DLD1 (cell line): Measurements from ENCODE around the gene VWA8.
"Not testable (repeated sequence)": the region's sequence is repeated elsewhere in the genome, so short reads cannot be mapped to it uniquely, and the experiment has no call there.

Experiments
- in situ Hi-C: cut with HindIII; loops from 2 replicates; pipeline ENCODE4 v1.10.0; 2017; ENCODE audit warnings: low sequenced_read_pairs

VWA8 gene

DNA sequence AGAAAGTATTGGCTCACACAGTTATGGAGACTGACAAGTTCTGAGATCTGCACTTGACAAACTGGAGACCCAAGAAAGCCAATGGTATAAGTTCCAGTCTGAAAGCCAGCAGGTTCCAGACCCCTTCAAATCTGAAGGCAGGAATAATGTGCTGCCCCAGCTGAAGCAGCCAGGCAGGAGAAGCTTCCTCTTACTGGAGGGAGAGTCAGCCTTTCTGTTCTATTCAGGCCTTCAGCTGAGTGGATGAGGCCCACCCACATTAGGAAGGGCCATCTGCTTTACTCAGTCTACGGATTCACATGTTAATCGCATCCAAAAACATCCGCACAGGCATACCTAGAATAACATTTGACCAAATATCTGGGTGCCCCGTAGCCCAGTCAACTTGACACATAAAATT, 8.2 kb upstream of the VWA8 start:
- in situ Hi-C loops: no loop called here

DNA sequence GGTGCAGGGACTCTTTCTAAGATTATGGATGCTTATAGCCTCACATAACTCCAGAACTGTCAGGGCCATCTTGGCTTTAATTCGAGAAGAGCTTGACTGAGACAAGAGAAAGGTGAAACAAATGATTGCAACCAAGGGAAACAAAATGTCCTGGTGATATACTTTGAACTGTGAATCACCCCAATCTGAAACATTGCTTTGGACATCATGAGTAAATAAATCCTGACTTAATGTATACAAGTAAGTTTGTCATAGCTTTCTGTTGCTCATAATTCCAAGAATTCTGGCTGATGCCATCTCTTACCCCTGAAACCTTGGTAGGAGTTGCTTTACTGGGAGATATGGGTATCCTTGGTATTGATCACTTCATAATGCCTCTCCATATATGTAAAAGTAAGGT, 5.8 kb upstream of the VWA8 start:
- in situ Hi-C loops: no loop called here

DNA sequence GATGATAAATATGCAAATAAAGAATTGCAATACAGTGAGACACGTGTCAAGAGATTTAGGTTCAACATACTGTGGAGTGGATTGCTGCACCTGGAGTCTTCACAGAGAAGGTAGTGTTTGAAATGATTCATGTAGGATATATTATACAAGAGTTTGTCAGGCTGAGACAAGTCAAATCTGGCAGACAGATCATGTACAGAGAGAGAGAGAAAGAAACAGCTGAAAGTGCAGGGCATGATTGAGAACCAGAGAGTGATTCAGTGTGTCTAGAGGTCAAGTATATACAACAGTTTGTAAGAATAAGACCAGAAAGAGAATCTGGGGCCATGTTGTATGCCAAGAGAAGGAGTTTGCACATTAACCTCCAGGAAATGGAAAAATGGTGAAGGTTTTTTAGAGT, 2.1 kb upstream of the VWA8 start:
- in situ Hi-C loops: no loop called here

DNA sequence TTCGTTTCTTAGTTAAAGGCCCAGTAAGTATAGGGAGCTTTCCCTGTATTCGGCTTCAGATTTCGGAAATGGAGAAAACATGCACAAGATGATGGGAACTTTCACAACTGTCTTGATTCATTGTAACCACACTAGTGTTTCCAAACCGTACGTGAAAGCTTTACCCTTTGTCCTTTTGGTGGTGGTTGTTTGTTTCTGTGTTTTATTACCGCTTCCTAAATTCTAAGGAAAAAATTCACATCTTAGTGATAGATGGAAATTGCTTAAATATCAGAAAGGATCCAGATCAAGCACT, 504 bp upstream of the VWA8 start:
- in situ Hi-C loops: no loop called here

- in situ Hi-C loops: no loop called here
Observed at GRCh38 chr13:41960211-41960636, 685 bp downstream of the VWA8 start.

DNA sequence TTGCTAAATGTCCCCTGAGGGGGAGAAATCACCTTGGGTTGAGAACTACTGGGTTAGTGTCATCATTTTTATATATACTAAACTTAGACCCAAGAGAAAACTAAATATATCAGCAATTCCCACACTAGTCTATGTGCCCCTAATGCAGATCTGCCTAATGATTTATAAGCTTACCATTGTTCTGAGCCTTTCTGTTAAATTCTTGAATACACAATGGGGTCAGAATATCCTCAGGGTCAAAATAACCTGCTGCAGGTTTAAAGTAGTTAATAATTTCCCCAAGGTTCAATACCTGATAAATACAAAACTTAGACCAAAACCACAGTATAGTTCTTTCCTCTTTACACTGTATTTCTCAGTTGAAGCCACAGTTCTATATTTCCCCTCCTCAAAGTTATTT, 4.6 kb downstream of the VWA8 start:
- in situ Hi-C loops: no loop called here

GRCh38 chr13:41955605-41956004, 5.3 kb downstream of the VWA8 start:
- in situ Hi-C loops: no loop called here

- in situ Hi-C loops: no loop called here
Observed at GRCh38 chr13:41954226-41954625, 6.7 kb downstream of the VWA8 start.

DNA sequence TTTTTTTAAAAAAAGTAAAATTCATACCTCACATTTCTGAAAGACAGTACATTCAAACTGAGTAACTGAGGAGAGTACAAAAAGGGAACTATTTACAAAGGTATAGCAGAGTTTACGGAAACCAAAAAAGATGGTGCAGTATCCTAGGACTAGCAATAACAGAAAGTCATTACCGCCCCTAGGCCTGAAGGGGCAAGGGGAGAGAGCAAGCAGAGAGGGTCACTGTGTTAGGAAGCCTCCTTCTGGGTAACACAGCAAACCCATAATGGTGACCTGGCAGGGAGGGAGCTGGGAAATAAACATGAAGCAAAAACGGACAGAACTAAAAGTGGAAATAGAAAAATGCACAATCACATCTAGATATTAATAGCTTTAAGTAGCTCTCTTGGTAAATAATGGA, 8.2 kb downstream of the VWA8 start:
- in situ Hi-C loops: no loop called here

DNA sequence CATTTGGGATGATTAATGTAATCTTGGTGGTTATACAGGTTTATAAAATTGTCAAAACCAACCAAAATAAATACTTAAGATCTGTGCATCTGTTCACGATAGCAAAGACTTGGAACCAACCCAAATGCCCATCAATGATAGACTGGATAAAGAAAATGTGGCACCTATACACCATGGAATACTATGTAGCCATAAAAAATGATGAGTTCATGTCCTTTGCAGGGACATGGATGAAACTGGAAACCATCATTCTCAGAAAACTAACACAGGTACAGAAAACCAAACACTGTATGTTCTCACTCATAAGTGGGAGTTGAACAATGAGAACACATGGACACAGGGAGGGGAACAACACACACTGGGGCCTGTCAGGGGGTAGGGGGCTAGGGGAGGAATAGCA, 11.8 kb downstream of the VWA8 start:
- in situ Hi-C loops: not testable (repeated sequence)

DNA sequence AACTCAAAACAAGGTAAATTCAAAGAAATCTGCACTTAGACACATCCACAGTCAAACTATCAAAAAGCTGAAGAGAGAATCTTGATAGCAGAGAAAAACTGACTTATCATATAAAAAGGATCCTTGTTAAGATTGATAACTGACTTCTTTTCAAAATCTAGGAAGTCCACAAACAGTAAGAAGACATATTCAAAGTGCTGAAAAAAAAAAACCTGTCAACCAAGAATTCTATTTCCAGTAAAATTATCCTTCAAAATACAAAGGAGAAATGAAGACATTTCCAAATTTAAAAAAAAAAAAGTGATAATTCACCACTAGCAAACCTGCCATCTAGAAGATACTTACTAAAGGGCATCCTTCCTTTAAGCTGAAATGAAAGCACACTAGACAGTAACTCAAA, 15.0 kb downstream of the VWA8 start:
- in situ Hi-C loops: no loop called here

- in situ Hi-C loops: no loop called here
Observed at GRCh38 chr13:41944635-41945397, 16.1 kb downstream of the VWA8 start.

- in situ Hi-C loops: no loop called here
Observed at GRCh38 chr13:41944229-41944628, 16.7 kb downstream of the VWA8 start.

DNA sequence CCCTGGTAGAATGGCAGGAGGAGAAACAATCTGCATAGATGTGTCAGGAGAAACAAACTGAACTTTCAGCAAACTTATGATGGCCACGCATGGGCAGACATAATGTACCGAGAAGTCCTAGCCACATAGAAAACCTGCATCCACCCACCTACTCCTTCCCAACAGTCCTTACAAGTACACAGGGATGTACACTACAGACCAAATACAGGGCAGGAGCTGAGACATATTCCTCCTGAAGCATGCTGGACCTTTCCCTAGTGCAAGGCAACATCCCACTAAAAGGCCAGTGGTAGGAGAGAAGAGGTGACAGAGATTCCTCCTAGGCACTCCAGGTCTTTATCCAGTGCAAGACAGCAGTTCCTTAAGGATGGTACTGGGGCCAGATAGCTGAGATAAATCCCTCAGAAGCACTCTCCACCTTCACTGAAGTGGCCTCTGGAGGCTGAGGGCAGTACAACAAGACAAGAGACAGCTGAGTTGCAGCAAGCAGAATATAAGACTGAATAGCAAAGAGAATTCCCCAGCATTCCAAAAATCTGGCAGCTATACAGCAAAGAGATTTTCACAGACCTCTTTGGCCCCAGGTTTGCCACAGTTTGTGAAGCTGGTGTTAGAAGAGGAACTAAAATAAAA, 18.3 kb downstream of the VWA8 start:
- in situ Hi-C loops: no loop called here

- in situ Hi-C loops: no loop called here
Observed at GRCh38 chr13:41941174-41941573, 19.7 kb downstream of the VWA8 start.

GRCh38 chr13:41939398-41939797, 21.5 kb downstream of the VWA8 start:
- in situ Hi-C loops: no loop called here

DNA sequence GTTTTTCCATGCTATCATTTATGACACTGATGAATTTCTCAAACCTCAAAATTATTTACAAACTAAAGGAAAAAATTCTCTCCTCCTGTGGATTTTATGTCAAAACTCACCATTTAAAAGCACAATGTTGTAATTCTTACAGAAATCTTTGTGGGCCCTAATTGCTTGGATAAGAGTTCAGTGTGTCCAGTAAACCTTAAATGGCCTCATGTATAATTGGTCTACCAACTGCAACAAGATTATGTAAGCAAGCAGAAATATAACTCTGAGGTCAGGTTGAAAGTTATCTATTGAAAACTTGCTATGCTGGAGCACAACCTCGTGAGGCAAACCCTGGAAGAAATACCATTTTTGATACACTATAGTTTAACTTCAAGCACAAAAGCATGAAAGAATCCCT, 22.0 kb downstream of the VWA8 start:
- in situ Hi-C loops: no loop called here

DNA sequence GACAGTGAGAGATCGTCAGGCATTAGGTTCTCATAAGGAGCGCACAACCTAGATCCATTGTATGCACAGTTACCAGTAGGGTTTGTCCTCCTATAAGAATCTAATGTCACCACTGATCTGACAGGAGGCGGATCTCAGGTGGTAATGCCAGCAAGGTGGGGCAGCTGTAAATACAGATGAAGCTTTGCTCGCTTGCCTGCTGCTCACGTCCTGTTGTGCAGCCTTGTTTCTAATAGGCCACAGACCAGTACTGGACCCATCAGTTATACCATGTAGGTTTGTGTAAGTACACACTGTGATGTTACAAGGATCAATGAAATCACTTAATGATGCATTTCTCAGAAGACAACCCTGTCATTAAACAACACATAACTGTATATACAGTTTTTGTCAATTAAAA, 23.5 kb downstream of the VWA8 start:
- in situ Hi-C loops: no loop called here

GRCh38 chr13:41935501-41935900, 25.4 kb downstream of the VWA8 start:
- in situ Hi-C loops: no loop called here

DNA sequence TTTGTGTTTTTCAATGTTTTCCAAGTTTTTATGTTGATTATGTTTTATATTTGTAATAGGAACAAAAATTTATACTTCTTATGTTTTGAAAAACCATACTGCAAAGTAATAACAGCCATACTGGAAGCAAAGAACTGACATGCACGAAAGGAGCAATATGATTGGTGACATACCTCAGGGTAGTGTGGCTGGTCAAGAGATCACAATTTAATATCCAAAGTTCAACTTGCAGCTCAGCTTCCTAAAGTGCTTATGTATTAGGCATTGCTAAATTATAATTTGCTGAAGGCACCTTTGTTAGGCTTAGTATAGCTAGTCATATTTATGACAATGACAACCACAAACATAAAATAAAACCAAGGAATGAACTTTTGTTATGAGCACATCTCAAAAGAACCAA, 25.9 kb downstream of the VWA8 start:
- in situ Hi-C loops: no loop called here

DNA sequence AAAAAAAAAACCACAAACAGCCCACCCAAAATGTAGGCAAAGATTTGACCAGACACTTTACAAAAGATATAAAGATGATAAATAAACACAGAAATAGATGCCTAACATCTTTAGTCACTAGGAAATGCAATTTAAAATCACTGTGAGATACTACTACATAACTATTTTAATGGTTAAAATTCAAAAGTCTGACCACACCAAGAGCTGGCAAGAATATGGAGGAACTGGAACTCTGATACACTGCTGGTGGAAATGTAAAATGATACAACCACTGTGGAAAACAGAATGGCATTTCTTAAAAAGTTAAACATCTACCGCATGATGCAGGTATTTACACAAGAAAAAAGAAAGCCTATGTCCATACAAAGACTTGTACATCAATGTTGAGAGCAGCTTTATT, 26.8 kb downstream of the VWA8 start:
- in situ Hi-C loops: no loop called here

DNA sequence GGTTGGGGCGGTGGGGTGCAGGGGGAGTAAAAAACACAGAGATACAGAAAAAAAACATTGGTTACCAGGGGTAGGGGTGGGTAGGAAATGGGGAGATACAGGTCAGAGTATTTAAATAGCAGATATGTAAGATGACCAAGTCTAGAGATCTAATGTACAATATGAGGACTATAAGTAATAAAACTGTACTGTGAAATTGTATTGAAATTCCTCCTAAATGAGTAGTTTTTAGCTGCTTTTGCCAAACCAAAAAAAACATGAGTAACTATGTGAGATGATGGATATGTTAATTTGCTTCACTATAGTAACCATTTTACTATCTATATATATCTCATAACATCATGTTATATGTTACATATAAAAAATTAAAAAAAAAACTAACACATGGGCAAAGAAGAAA, 29.6 kb downstream of the VWA8 start:
- in situ Hi-C loops: no loop called here

- in situ Hi-C loops: no loop called here
Observed at GRCh38 chr13:41930154-41930553, 30.8 kb downstream of the VWA8 start.
